SK-N-SH treated with all-trans-retinoic acid at 6 μM for 48 hours (cell line): ENCODE results near the gene NRXN2.

Experiments
- ATAC-seq: fragments of 200-7000 bp; cut with Tn5 transposase; 3 replicates; pipeline ENCODE4 v1.9.1; 2020; ENCODE audit warnings: mild to moderate bottlenecking, moderate library complexity
- ARNTL ChIP-seq: fragments of 450-650 bp; formaldehyde crosslinking; IDR thresholded peaks from 2 replicates; pipeline ENCODE4 v1.5.0; 2020; ENCODE audit warnings: low read depth, mild to moderate bottlenecking, moderate library complexity, borderline replicate concordance
- BACH2 ChIP-seq: fragments of 250-450 bp; sonication (Bioruptor Pico); IDR thresholded peaks from 2 replicates; pipeline ENCODE4 v1.9.0; 2021; ENCODE audit warnings: mild to moderate bottlenecking, borderline replicate concordance
- CSDC2 ChIP-seq: fragments of 250-450 bp; sonication (Bioruptor Pico); IDR thresholded peaks from 2 replicates; pipeline ENCODE4 v1.5.0; 2020; ENCODE audit warnings: mild to moderate bottlenecking, moderate library complexity
- ESRRG ChIP-seq: fragments of 250-450 bp; sonication (Bioruptor Pico); IDR thresholded peaks from 2 replicates; pipeline ENCODE4 v1.6.1; 2021; ENCODE audit warnings: mild to moderate bottlenecking
- ISL1 ChIP-seq: fragments of 250-450 bp; sonication (Bioruptor Pico); IDR thresholded peaks from 2 replicates; pipeline ENCODE4 v2.1.2; 2022; ENCODE audit warnings: mild to moderate bottlenecking, moderate library complexity
- OSR1 ChIP-seq: fragments of 250-450 bp; sonication (Bioruptor Pico); IDR thresholded peaks from 2 replicates; pipeline ENCODE4 v1.8.0; 2022; ENCODE audit warnings: moderate library complexity, mild to moderate bottlenecking, inconsistent platforms
- PATZ1 ChIP-seq: fragments of 250-450 bp; sonication (Bioruptor Pico); IDR thresholded peaks from 2 replicates; pipeline ENCODE4 v1.8.0; 2020; ENCODE audit warnings: mild to moderate bottlenecking, moderate library complexity, borderline replicate concordance
- PPARA ChIP-seq: fragments of 250-450 bp; sonication (Bioruptor Pico); IDR thresholded peaks from 2 replicates; pipeline ENCODE4 v1.5.0; 2020; ENCODE audit warnings: mild to moderate bottlenecking, borderline replicate concordance
- RARB ChIP-seq: fragments of 250-450 bp; sonication (Bioruptor Pico); IDR thresholded peaks from 2 replicates; pipeline ENCODE4 v1.8.0; 2021; ENCODE audit warnings: mild to moderate bottlenecking, moderate library complexity
- SNAI2 ChIP-seq: fragments of 250-450 bp; sonication (Bioruptor Pico); IDR thresholded peaks from 2 replicates; pipeline ENCODE4 v1.5.0; 2020; ENCODE audit warnings: mild to moderate bottlenecking, moderate library complexity
- TCF4 ChIP-seq: fragments of 250-450 bp; sonication (Bioruptor Pico); IDR thresholded peaks from 2 replicates; pipeline ENCODE4 v1.8.0; 2021; ENCODE audit warnings: mild to moderate bottlenecking, moderate library complexity, borderline replicate concordance
- TOX ChIP-seq: fragments of 250-450 bp; sonication (Bioruptor Pico); IDR thresholded peaks from 2 replicates; pipeline ENCODE4 v1.8.0; 2021; ENCODE audit warnings: mild to moderate bottlenecking, moderate library complexity, borderline replicate concordance
- ZC3H10 ChIP-seq: fragments of 250-450 bp; sonication (Bioruptor Pico); IDR thresholded peaks from 2 replicates; pipeline ENCODE4 v1.5.1; 2021; ENCODE audit warnings: mild to moderate bottlenecking, moderate library complexity
- ZFP3 ChIP-seq: fragments of 250-450 bp; sonication (Bioruptor Pico); IDR thresholded peaks from 2 replicates; pipeline ENCODE4 v1.5.0; 2020; ENCODE audit warnings: mild to moderate bottlenecking, moderate library complexity
- ZFP30 ChIP-seq: fragments of 450-650 bp; formaldehyde crosslinking; IDR thresholded peaks from 2 replicates; pipeline ENCODE4 v1.5.0; 2022; ENCODE audit warnings: mild to moderate bottlenecking, moderate library complexity
- ZNF565 ChIP-seq: fragments of 450-650 bp; formaldehyde crosslinking; conservative IDR thresholded peaks from 2 replicates; pipeline ENCODE4 v1.5.0; 2020; ENCODE audit warnings: low read depth, mild to moderate bottlenecking, moderate library complexity
- ZNF70 ChIP-seq: fragments of 450-650 bp; formaldehyde crosslinking; IDR thresholded peaks from 2 replicates; pipeline ENCODE4 v1.5.0; 2020; ENCODE audit warnings: mild to moderate bottlenecking, moderate library complexity
- ZNF8 ChIP-seq: fragments of 450-650 bp; formaldehyde crosslinking; IDR thresholded peaks from 2 replicates; pipeline ENCODE4 v1.5.0; 2020; ENCODE audit warnings: mild to moderate bottlenecking, moderate library complexity
- TF ChIP-seq, protein P1 (sequence below): fragments of 250-450 bp; sonication (Bioruptor Pico); IDR thresholded peaks from 2 replicates; pipeline ENCODE4 v1.5.1; 2021; ENCODE audit warnings: mild to moderate bottlenecking, moderate library complexity
- TF ChIP-seq, protein P2 (sequence below): fragments of 250-450 bp; sonication (Bioruptor Pico); IDR thresholded peaks from 2 replicates; pipeline ENCODE4 v1.5.1; 2020; ENCODE audit warnings: low read depth, mild to moderate bottlenecking, moderate library complexity
- TF ChIP-seq, protein P3 (sequence below): fragments of 250-450 bp; sonication (Bioruptor Pico); IDR thresholded peaks from 2 replicates; pipeline ENCODE4 v1.8.0; 2021; ENCODE audit warnings: low read depth, mild to moderate bottlenecking, moderate library complexity, borderline replicate concordance
- TF ChIP-seq, protein P4 (sequence below): fragments of 250-450 bp; sonication (Bioruptor Pico); IDR thresholded peaks from 2 replicates; pipeline ENCODE4 v1.5.0; 2020; ENCODE audit warnings: mild to moderate bottlenecking, moderate library complexity

The NRXN2 gene

GRCh38 chr11:64718780-64719124 lies 4.2 kb downstream of the NRXN2 start:
- no peak for ATAC-seq
- TF ChIP-seq TOX (CRISPR knock-in tag), result no peak
- no peak for TF ChIP-seq ZFP3 (CRISPR knock-in tag)
- no peak for TF ChIP-seq ISL1 (CRISPR knock-in tag)
- TF ChIP-seq ESRRG (CRISPR knock-in tag), result no peak
- no peak for TF ChIP-seq PPARA (CRISPR knock-in tag)
- TF ChIP-seq, all 23 proteins: peak for 0

DNA sequence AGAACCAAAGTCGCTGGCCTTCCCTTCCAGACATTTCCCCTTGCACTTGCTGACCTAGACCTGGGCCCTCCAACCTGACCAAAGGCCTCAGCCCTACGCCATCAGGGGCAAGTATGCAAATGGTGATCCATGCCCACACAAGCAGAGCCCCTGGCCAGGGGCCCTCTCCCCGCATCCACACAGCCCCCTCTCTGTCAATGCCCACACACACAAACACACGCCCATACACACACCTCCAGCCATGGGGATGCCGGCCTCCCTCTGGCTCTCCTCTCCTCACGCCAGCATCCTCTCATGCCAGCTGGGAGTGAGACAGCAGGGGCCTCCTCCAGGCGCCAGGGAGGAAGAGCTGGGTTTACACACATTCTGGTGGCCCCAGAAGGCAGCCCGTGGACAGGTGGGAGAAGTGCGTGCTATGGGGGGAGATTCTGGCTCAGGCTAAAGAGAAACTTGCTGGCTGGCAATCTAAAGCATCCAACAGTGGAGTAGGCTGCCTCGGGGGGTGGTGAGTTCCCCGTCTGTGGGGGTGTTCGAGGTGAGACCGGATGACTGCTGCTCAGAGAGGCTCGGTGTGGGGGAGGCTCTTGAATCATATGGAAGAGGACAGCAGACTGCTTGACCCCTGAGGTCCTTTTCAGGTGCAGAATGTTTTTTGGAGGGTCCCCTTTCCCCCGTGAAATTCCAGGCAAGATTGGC lies 4.8 kb downstream of the NRXN2 start:
- TF ChIP-seq, protein P1, sequence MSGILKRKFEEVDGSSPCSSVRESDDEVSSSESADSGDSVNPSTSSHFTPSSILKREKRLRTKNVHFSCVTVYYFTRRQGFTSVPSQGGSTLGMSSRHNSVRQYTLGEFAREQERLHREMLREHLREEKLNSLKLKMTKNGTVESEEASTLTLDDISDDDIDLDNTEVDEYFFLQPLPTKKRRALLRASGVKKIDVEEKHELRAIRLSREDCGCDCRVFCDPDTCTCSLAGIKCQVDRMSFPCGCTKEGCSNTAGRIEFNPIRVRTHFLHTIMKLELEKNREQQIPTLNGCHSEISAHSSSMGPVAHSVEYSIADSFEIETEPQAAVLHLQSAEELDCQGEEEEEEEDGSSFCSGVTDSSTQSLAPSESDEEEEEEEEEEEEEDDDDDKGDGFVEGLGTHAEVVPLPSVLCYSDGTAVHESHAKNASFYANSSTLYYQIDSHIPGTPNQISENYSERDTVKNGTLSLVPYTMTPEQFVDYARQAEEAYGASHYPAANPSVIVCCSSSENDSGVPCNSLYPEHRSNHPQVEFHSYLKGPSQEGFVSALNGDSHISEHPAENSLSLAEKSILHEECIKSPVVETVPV (CRISPR knock-in tag), result no peak
- no peak for TF ChIP-seq PPARA (CRISPR knock-in tag)
- TF ChIP-seq CSDC2 (CRISPR knock-in tag), result no peak
- no peak for TF ChIP-seq ZFP3 (CRISPR knock-in tag)
- TF ChIP-seq, protein P2, sequence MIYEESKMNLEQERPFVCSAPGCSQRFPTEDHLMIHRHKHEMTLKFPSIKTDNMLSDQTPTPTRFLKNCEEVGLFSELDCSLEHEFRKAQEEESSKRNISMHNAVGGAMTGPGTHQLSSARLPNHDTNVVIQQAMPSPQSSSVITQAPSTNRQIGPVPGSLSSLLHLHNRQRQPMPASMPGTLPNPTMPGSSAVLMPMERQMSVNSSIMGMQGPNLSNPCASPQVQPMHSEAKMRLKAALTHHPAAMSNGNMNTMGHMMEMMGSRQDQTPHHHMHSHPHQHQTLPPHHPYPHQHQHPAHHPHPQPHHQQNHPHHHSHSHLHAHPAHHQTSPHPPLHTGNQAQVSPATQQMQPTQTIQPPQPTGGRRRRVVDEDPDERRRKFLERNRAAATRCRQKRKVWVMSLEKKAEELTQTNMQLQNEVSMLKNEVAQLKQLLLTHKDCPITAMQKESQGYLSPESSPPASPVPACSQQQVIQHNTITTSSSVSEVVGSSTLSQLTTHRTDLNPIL (CRISPR knock-in tag), result no peak
- no peak for TF ChIP-seq ZNF70 (CRISPR knock-in tag)
- TF ChIP-seq ISL1 (CRISPR knock-in tag), result no peak
- TF ChIP-seq RARB, result no peak
- no peak for TF ChIP-seq TCF4 (CRISPR knock-in tag)
- TF ChIP-seq ZNF565 (CRISPR knock-in tag), result no peak
- TF ChIP-seq ESRRG (CRISPR knock-in tag), result no peak
- TF ChIP-seq SNAI2 (CRISPR knock-in tag), result no peak
- no peak for TF ChIP-seq ARNTL (CRISPR knock-in tag)
- ATAC-seq, result no peak

DNA sequence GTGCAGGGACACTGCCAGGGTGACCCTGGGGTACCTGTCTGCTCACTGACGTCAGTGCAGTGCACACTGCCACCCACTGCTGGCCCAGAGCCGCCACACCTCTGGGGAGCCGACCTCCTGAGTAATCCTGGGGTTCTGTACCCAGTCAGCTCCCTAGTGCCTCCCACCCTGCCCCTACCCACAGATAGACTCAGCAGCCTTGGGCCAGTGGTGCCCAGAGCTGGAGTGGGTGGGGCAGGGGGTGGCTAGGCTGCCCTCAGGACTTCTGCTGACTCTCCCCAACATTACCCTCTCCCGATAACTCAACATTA lies 5.8 kb downstream of the NRXN2 start:
- TF ChIP-seq ZNF70 (CRISPR knock-in tag) (no peak), OSR1 (CRISPR knock-in tag) (no peak), TOX (CRISPR knock-in tag) (no peak), RARB (no peak), ZC3H10 (CRISPR knock-in tag) (no peak), ZNF565 (CRISPR knock-in tag) (no peak), ESRRG (CRISPR knock-in tag) (no peak), CSDC2 (CRISPR knock-in tag) (no peak), TCF4 (CRISPR knock-in tag) (no peak), ZNF8 (CRISPR knock-in tag) (no peak), ISL1 (CRISPR knock-in tag) (no peak), PATZ1 (CRISPR knock-in tag) (no peak), ZFP3 (CRISPR knock-in tag) (no peak), BACH2 (CRISPR knock-in tag) (no peak), ZFP30 (CRISPR knock-in tag) (no peak), PPARA (CRISPR knock-in tag) (no peak)
- TF ChIP-seq, protein P1 (CRISPR knock-in tag), result no peak
- TF ChIP-seq, protein P3, sequence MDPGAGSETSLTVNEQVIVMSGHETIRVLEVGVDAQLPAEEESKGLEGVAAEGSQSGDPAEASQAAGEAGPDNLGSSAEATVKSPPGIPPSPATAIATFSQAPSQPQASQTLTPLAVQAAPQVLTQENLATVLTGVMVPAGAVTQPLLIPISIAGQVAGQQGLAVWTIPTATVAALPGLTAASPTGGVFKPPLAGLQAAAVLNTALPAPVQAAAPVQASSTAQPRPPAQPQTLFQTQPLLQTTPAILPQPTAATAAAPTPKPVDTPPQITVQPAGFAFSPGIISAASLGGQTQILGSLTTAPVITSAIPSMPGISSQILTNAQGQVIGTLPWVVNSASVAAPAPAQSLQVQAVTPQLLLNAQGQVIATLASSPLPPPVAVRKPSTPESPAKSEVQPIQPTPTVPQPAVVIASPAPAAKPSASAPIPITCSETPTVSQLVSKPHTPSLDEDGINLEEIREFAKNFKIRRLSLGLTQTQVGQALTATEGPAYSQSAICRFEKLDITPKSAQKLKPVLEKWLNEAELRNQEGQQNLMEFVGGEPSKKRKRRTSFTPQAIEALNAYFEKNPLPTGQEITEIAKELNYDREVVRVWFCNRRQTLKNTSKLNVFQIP, result no peak
- TF ChIP-seq, protein P4, sequence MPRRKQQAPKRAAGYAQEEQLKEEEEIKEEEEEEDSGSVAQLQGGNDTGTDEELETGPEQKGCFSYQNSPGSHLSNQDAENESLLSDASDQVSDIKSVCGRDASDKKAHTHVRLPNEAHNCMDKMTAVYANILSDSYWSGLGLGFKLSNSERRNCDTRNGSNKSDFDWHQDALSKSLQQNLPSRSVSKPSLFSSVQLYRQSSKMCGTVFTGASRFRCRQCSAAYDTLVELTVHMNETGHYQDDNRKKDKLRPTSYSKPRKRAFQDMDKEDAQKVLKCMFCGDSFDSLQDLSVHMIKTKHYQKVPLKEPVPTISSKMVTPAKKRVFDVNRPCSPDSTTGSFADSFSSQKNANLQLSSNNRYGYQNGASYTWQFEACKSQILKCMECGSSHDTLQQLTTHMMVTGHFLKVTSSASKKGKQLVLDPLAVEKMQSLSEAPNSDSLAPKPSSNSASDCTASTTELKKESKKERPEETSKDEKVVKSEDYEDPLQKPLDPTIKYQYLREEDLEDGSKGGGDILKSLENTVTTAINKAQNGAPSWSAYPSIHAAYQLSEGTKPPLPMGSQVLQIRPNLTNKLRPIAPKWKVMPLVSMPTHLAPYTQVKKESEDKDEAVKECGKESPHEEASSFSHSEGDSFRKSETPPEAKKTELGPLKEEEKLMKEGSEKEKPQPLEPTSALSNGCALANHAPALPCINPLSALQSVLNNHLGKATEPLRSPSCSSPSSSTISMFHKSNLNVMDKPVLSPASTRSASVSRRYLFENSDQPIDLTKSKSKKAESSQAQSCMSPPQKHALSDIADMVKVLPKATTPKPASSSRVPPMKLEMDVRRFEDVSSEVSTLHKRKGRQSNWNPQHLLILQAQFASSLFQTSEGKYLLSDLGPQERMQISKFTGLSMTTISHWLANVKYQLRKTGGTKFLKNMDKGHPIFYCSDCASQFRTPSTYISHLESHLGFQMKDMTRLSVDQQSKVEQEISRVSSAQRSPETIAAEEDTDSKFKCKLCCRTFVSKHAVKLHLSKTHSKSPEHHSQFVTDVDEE, result no peak
- TF ChIP-seq, protein P2 (CRISPR knock-in tag), result no peak
- ATAC-seq, result no peak; the same call in 2 of the 3 replicates
